Activated CD8-positive, alpha-beta memory T cell treated with anti-CD3 and anti-CD28 coated beads, Interleukin-2, amount 50 U/mL, for 1 hour (primary cell): ENCODE results near the gene RALGPS2.

Experiments used
- DNase-seq: peaks from one replicate; pipeline ENCODE4 v3.0.0-alpha.2; 2020; ENCODE audit errors: extremely low read depth

Gene RALGPS2

GRCh38 chr1:178724728-178725465 is at the start of gene RALGPS2:
Gene RALGPS2 (plus strand): TSS chr1:178725244. CDS start chr1:178776765, 51,521 bp downstream.
- DNase-seq, result peak; percentile 27

- DNase-seq, result no peak
Measured at GRCh38 chr1:178679237-178679636, 45.8 kb upstream of the RALGPS2 start.

GRCh38 chr1:178682429-178682828 is 42.6 kb upstream of the RALGPS2 start:
- DNase-seq, result no peak

- DNase-seq, result no peak
Measured at GRCh38 chr1:178682886-178683285, 42.2 kb upstream of the RALGPS2 start.

- no peak for DNase-seq
Measured at GRCh38 chr1:178683291-178683690, 41.8 kb upstream of the RALGPS2 start.

GRCh38 chr1:178684111-178684510 is 40.9 kb upstream of the RALGPS2 start:
- DNase-seq, result no peak

- no peak for DNase-seq
Measured at GRCh38 chr1:178684542-178685000, 40.5 kb upstream of the RALGPS2 start.

- DNase-seq, result no peak
Measured at GRCh38 chr1:178686407-178686806, 38.6 kb upstream of the RALGPS2 start.

GRCh38 chr1:178688244-178688643 is 36.8 kb upstream of the RALGPS2 start:
- no peak for DNase-seq

GRCh38 chr1:178689769-178690168 is 35.3 kb upstream of the RALGPS2 start:
- DNase-seq, result no peak

- no peak for DNase-seq
Measured at GRCh38 chr1:178690496-178690895, 34.5 kb upstream of the RALGPS2 start.

- DNase-seq, result no peak
Measured at GRCh38 chr1:178692564-178693327, 32.3 kb upstream of the RALGPS2 start.

- DNase-seq, result no peak
Measured at GRCh38 chr1:178693366-178693765, 31.7 kb upstream of the RALGPS2 start.

GRCh38 chr1:178694923-178695525 is 30.0 kb upstream of the RALGPS2 start:
- no peak for DNase-seq

- no peak for DNase-seq
Measured at GRCh38 chr1:178702146-178702545, 22.9 kb upstream of the RALGPS2 start.

GRCh38 chr1:178704833-178705232 is 20.2 kb upstream of the RALGPS2 start:
- no peak for DNase-seq

- no peak for DNase-seq
Measured at GRCh38 chr1:178706432-178706831, 18.6 kb upstream of the RALGPS2 start.

GRCh38 chr1:178713259-178713658 is 11.8 kb upstream of the RALGPS2 start:
- no peak for DNase-seq

GRCh38 chr1:178714453-178714852 is 10.6 kb upstream of the RALGPS2 start:
- no peak for DNase-seq

GRCh38 chr1:178716111-178716510 is 8.9 kb upstream of the RALGPS2 start:
- DNase-seq, result no peak

GRCh38 chr1:178718520-178718919 is 6.5 kb upstream of the RALGPS2 start:
- DNase-seq, result no peak

GRCh38 chr1:178723546-178723945 is 1.5 kb upstream of the RALGPS2 start:
- DNase-seq, result no peak

- DNase-seq, result no peak
Measured at GRCh38 chr1:178724376-178724727, 692 bp upstream of the RALGPS2 start.
